Central memory CD8-positive, alpha-beta T cell (primary cell): ENCODE data around the gene CCZ1.
A peak's percentile ranks its signal among the peaks of the same experiment; 100 is the strongest.
"Not testable (repeated sequence)": the region's sequence is repeated elsewhere in the genome, so short reads cannot be mapped to it uniquely, and the experiment has no call there.

Experiments
- ATAC-seq: fragments of 150-1000 bp; cut with Tn5 transposase; replicated peaks from 2 replicates; pipeline ENCODE4 v1.10.0; 2022; ENCODE audit warnings: mild to moderate bottlenecking, moderate FRiP score, moderate number of reproducible peaks; ENCODE audit not compliant: poor library complexity, severe bottlenecking; ENCODE audit errors: extremely low read depth
- DNase-seq, 2 donors: peaks; one replicate each; pipeline ENCODE4 v3.0.0; 2021; ENCODE audit warnings: low spot score in 2 of 2
- H3K27ac Mint-ChIP-seq: one replicate; pipeline ENCODE4 v1.8.0; 2022; ENCODE audit warnings: low read depth, mild to moderate bottlenecking, moderate library complexity, mixed read lengths
- H3K27me3 Mint-ChIP-seq: one replicate; pipeline ENCODE4 v1.8.0; 2022; ENCODE audit warnings: mixed read lengths
- H3K36me3 Mint-ChIP-seq: one replicate; pipeline ENCODE4 v1.8.0; 2022; ENCODE audit warnings: mild to moderate bottlenecking, moderate library complexity, mixed read lengths; ENCODE audit not compliant: insufficient read depth
- H3K4me1 Mint-ChIP-seq: one replicate; pipeline ENCODE4 v1.8.0; 2022; ENCODE audit warnings: mixed read lengths
- H3K4me3 Mint-ChIP-seq: one replicate; pipeline ENCODE4 v1.8.0; 2022; ENCODE audit warnings: mild to moderate bottlenecking, moderate library complexity, mixed read lengths
- H3K9me3 Mint-ChIP-seq: one replicate; pipeline ENCODE4 v1.8.0; 2022; ENCODE audit warnings: mixed read lengths

The CCZ1 gene

GRCh38 chr7:5926263-5926870 is 27.8 kb downstream of the CCZ1 start:
- H3K36me3 Mint-ChIP-seq, H3K27ac Mint-ChIP-seq, H3K9me3 Mint-ChIP-seq, H3K27me3 Mint-ChIP-seq, H3K4me3 Mint-ChIP-seq, DNase-seq, H3K4me1 Mint-ChIP-seq, ATAC-seq: not testable (repeated sequence)

GRCh38 chr7:5930290-5930689 is 31.8 kb downstream of the CCZ1 start:
- H3K27me3 Mint-ChIP-seq, result not testable (repeated sequence)

GRCh38 chr7:5931250-5931649 is 32.7 kb downstream of the CCZ1 start:
- not testable (repeated sequence) for H3K4me1 Mint-ChIP-seq, H3K4me3 Mint-ChIP-seq, H3K9me3 Mint-ChIP-seq, H3K27ac Mint-ChIP-seq, DNase-seq, H3K27me3 Mint-ChIP-seq, H3K36me3 Mint-ChIP-seq, ATAC-seq

More at GRCh38 chr7:5930290-5930689, 31.8 kb downstream of the CCZ1 start:
- ATAC-seq, H3K4me3 Mint-ChIP-seq, DNase-seq, H3K4me1 Mint-ChIP-seq, H3K27ac Mint-ChIP-seq, H3K36me3 Mint-ChIP-seq, H3K9me3 Mint-ChIP-seq: not testable (repeated sequence)

GRCh38 chr7:5931905-5932644 is 33.5 kb downstream of the CCZ1 start:
- DNase-seq, H3K9me3 Mint-ChIP-seq, H3K27ac Mint-ChIP-seq, H3K4me1 Mint-ChIP-seq, H3K4me3 Mint-ChIP-seq, H3K27me3 Mint-ChIP-seq, ATAC-seq, H3K36me3 Mint-ChIP-seq: not testable (repeated sequence)

GRCh38 chr7:5934945-5935450 is 36.5 kb downstream of the CCZ1 start:
- H3K36me3 Mint-ChIP-seq, H3K27ac Mint-ChIP-seq, H3K27me3 Mint-ChIP-seq, DNase-seq, H3K4me1 Mint-ChIP-seq, H3K4me3 Mint-ChIP-seq, H3K9me3 Mint-ChIP-seq: not testable (repeated sequence)
- peak; percentile 94 for ATAC-seq

- not testable (repeated sequence) for H3K4me1 Mint-ChIP-seq, H3K4me3 Mint-ChIP-seq, H3K27ac Mint-ChIP-seq, H3K27me3 Mint-ChIP-seq, ATAC-seq, H3K9me3 Mint-ChIP-seq, DNase-seq, H3K36me3 Mint-ChIP-seq
Measured at GRCh38 chr7:5963205-5963604, 64.7 kb downstream of the CCZ1 start.

GRCh38 chr7:5963810-5964209 is 65.3 kb downstream of the CCZ1 start:
- DNase-seq, H3K27me3 Mint-ChIP-seq, H3K4me1 Mint-ChIP-seq, H3K9me3 Mint-ChIP-seq, H3K36me3 Mint-ChIP-seq, ATAC-seq, H3K27ac Mint-ChIP-seq, H3K4me3 Mint-ChIP-seq: not testable (repeated sequence)

- H3K4me1 Mint-ChIP-seq, H3K9me3 Mint-ChIP-seq, H3K27me3 Mint-ChIP-seq, H3K27ac Mint-ChIP-seq, DNase-seq, H3K4me3 Mint-ChIP-seq, H3K36me3 Mint-ChIP-seq, ATAC-seq: not testable (repeated sequence)
Measured at GRCh38 chr7:5970347-5970911, 71.9 kb downstream of the CCZ1 start, which contains the start of gene RSPH10B. TSS of gene RSPH10B (minus strand) at chr7:5970689. CDS start at chr7:5967116, 3,573 bp downstream.

- H3K4me3 Mint-ChIP-seq, H3K9me3 Mint-ChIP-seq, DNase-seq, H3K4me1 Mint-ChIP-seq, H3K36me3 Mint-ChIP-seq, H3K27ac Mint-ChIP-seq, ATAC-seq, H3K27me3 Mint-ChIP-seq: not testable (repeated sequence)
Measured at GRCh38 chr7:5973580-5973979, 75.0 kb downstream of the CCZ1 start.
